ENCODE data around the gene METTL16. TPM values are rescaled to one million over a fixed set of nuclear protein-coding genes. Genes with fewer than 3 reads are reported as not detected.

The METTL16 gene
- total RNA-seq, 1 donor = 14.8 TPM

Small RNAs within 50 kb of the gene (small RNA-seq; reads per million reads assigned to genes)
- gene AC006435.3 (not detected), gene AC006435.4 (not detected), gene AC006435.5 (not detected)

Other genes starting within 250 kb of the METTL16 start
- 35.9 and 42.7 TPM in 2 replicates for gene SMG6, start 208.1 kb downstream of the METTL16 start, total RNA-seq
- gene SRR, start 207.9 kb downstream of the METTL16 start, total RNA-seq = 20.6 and 22.4 TPM in 2 replicates
- 37.7 and 42.0 TPM in 2 replicates for gene TSR1, start 175.4 kb downstream of the METTL16 start, total RNA-seq
- gene SGSM2, start 174.4 kb downstream of the METTL16 start, total RNA-seq = 35.4 and 37.3 TPM in 2 replicates
- gene MNT, start 110.8 kb downstream of the METTL16 start, total RNA-seq = 12.3 and 14.1 TPM in 2 replicates
- 113 and 128 TPM in 2 replicates for gene PAFAH1B1, start 81.8 kb upstream of the METTL16 start, total RNA-seq
- gene CLUH, start 199.9 kb upstream of the METTL16 start, total RNA-seq = 36.2 and 41.6 TPM in 2 replicates
- gene CCDC92B, start 237.8 kb upstream of the METTL16 start, total RNA-seq = not detected in 2 replicates

Data from osteoblast (primary cell).